DMS114 treated with DMSO at 0.1 percent for 48 hours (cell line): ENCODE measurements around the gene BNIP2.
A peak's percentile ranks its signal among the peaks of the same experiment; 100 is the strongest.
"Not testable (repeated sequence)": the region's sequence is repeated elsewhere in the genome, so short reads cannot be mapped to it uniquely, and the experiment has no call there.

Source experiments
- DNase-seq: peaks from one replicate; lab custom pipeline; 2025; ENCODE audit not compliant: unreplicated experiment; lab: John Stamatoyannopoulos, UW

The BNIP2 gene

DNA sequence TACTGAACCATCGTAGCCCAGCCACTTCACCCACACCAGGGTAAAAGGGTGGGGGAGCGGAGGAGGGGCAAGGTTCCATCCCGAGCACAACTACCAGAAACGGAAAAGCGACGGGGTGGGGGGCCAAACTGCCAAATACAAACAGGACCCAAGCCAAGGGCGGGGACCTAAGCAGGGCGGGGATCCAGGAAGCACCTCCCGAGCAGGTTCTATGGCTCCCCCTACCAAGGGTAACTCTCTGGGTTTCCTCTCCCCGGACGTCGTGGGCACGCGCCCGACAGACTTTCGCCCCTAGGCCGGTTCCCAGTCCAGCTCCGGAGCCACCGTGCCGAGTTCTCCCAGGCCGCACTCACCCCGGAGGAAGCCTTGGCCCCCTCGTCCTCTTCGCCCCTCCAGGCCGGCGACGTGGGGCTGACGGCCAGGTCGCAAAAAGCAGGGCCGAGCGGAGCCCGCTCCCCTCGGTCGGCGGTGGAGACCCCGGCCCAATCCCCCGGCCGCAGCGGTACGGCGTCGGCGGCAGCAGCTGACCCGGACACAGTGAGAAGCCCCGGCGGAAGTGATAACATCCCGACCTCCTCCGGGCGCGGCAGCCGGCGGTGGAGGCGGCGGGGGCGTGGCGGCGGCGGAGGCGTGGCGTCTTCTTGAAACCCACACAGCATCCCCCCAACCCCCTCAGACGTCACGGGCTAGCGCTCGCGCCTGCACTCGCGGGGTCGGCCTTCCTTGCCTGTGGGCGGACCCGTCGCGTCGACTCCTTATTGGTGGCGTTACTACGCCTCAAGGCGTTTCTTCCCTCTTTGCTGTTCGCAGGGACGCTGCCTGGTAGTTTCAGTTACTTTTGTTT is at the start of gene BNIP2:
Gene BNIP2 (minus strand): TSS at position 539 of the 844 bp plus-strand sequence. CDS start 6,863 bp downstream, outside the sequence.
- DNase-seq = peak; percentile 97

GRCh38 chr15:59738676-59739075 is 49.6 kb upstream of the BNIP2 start:
- no peak for DNase-seq

GRCh38 chr15:59736181-59736580 is 47.1 kb upstream of the BNIP2 start:
- no peak for DNase-seq

DNA sequence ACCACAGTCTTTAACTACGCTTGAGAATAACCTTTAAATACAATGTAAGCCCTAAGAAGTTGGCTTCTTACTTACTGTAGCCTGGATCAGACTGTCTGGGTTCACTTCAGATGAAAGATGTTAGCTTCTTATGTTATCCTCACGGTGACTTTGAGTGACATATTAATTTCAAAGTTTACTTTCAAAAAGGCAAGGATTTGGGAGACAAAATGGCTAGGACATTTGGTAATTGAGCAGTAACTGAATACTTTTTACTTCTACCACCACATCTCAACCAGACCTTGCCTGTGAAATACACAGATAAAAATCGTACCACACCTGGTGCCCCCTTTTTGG is 36.0 kb upstream of the BNIP2 start:
- no peak for DNase-seq

DNA sequence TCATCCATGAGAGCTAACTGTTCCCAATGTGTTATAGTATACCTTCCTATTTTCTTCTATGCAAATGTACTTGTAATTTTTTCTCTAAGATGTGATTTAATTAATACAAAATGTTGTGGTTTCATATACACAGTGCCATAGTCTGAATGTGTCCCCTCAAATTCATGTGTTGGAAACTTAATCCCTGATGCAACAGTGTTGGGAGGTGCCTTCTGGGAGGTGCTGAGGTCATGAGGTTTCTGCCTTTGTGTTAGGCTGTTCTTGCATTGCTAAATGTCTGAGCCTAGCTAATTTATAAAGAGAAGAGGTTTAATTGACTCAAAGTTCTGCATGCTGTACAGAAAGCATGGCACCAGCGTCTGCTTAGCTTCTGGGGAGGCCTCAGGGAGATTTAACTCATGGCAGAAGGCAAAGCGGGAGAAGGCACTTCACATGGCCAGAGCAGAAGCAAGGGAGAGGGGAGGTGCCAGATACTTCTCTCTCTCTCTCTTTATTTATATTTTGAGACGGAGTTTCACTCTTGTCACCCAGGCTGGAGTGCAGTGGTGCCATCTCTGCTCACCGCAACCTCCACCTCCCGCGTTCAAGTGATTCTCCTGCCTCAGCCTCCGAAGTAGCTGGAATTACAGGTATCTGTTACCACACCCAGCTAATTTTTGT is 34.7 kb upstream of the BNIP2 start:
- DNase-seq = no peak

- no peak for DNase-seq
These were observed 33.4 kb upstream of the BNIP2 start for GRCh38 chr15:59722476-59722875.

- no peak for DNase-seq
These were observed 32.9 kb upstream of the BNIP2 start for GRCh38 chr15:59722037-59722436.

- DNase-seq = no peak
These were observed 32.3 kb upstream of the BNIP2 start for GRCh38 chr15:59721411-59721810.

DNA sequence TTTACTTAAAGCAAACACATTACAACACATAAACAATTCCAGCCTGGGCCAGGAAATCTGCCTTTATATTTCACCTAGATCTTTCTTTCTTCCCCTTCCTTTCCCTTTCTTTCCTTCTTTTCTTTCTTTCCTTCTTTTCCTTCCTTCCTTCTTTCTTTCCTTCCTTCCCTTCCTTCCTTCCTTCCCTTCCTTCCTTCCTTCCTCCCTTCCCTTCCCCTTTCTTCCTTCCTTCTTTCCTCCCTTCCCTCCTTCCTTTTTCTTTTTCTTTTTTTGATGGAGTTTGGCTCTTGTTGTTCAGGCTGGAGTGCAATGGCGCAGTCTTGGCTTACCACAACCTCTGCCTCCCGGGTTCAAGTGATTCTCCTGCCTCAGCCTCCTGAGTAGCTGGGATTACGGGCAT is 24.1 kb upstream of the BNIP2 start:
- no peak for DNase-seq

DNA sequence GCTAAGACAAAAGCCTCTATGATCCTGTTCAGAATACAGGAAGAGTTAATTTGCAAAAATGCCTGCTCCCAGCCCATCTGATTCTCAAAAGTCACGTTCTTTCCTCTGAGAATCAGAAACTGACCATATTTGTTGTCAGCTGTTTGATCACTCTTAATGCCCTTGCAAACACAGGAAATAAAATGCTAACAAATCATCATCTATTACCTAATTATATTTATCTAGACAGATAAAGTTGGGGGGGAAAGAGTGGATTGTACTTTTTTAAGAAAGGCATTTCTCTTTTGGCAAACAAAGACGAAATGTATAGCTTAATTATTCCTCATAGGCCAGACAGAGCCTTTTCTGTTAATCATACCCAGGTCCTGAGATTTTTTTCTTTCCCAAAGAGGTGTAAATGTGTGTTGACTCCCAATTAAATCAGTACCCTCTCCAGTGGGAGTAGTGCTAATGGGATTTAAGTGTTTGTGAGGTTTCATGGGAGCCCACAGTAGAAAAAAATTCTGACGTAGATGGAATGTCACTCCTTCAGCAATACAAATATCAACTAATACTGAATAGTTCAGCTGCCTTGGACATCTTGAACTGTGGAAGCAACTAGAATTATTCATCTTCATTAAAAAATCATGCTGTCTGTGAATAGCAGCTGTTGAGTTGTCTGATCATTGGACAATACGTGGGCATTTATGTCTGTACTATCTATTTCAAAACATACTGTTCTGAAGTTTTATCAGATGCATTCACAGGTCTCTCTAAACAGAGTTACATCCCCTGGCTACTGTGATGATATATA is 22.5 kb upstream of the BNIP2 start:
- no peak for DNase-seq

GRCh38 chr15:59707619-59708018 is 18.5 kb upstream of the BNIP2 start:
- no peak for DNase-seq

GRCh38 chr15:59703979-59704796 is 15.1 kb upstream of the BNIP2 start:
- no peak for DNase-seq

DNA sequence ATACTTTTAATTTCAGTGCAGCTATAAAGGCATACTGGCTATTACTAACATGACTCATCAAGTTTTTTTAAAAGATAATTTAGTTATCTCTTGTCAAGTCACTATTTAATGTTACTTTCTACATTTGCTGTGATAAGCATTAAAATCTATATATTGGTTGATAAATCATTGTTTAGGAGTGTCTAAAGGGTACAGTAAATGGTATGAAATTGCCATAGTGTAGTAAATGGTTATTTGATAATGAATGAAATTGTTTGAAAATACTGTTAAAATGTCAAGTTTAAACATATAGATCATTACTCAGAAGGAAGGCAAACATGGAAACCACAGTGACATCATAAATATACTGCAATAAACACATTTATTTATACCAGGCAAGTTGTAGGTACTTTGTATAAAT is 13.2 kb upstream of the BNIP2 start:
- DNase-seq = no peak

DNA sequence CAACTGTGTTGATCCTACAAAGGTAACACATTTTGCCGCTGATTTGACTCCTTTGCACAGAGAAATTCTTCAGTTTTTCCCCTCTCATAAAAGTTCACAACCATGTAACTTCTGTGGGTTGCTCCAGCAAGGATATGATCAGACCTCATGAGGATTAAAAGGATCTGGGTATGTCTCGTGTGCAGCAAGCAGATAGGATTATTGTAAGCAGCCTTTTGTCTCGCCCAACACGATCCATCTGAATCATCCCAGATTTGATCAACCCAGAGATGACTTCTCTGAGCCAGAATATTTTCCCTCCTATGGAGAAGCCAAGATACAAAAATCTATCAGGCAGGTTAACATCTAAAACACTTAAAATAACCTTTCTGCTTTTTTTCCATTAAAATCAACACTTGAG is 12.8 kb upstream of the BNIP2 start:
- DNase-seq = no peak

DNA sequence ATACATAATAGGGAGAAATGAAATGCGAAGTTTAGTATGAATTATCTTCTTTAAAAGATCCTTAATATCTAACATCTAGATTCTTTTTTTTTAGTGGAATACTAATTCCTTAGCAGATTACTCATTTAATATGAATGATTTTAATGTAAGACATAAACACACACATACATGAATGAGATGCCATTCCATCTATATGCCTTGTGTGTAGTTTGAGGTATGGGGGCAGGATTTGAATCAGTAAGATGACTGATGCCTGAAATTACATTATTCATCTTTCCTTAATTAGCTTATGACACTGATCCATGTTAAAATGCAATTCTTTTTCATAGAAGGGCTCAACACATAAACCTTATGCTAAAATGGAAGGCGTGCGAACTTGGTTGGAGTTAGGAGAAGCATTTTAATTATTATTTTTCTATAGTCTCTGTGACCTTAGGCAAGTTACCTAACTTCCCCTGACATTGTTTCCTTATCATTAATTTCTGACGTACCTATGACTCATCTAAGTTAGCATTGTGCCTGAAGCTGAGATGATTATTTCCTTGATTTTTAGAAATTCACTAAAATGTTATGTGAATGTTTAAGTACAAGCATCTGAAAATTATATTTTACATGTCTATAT is 10.8 kb upstream of the BNIP2 start:
- DNase-seq = no peak

GRCh38 chr15:59698065-59698464 is 8.9 kb upstream of the BNIP2 start:
- not testable (repeated sequence) for DNase-seq

DNA sequence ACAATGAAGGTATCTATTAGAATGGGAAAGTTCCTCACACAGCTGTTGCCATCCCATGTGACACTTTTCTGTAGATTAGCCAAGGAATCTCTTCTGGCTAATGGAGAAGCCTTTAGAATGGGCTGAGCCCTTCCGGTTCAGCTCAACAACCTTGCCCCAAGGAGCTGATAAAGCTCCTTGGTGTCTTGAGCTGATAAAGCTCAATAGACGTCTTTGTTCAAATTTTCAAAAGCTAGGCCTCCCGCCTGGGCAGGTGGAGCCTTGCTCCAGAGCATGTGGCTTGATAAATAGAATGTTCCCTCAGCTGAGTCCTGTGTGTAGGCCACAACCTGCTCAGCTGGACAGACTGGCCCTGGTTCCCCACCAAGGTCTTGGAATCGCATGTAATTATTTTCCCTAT is 7.2 kb upstream of the BNIP2 start:
- DNase-seq = no peak

DNA sequence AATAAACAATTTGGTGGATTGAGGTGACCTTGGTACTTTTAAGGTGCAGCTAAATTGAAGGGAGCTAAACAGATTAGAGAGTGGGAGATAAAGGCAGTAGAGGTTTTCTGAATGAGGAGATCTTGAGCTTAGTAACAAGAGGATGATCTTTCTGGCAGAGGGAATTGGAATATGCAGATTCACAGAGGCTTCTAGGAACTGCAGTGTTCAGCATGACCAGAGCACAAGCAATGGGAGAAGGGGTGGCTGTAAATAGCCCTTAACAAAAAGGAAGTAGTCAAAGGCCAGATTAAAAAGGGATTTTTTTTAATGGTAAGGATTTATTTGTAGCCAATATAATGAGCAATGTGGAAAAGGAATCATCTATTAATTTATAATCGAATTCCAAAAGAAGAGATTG is 5.7 kb upstream of the BNIP2 start:
- no peak for DNase-seq

- DNase-seq = peak; percentile 50
These were observed 2.2 kb upstream of the BNIP2 start for GRCh38 chr15:59691194-59691805.

DNA sequence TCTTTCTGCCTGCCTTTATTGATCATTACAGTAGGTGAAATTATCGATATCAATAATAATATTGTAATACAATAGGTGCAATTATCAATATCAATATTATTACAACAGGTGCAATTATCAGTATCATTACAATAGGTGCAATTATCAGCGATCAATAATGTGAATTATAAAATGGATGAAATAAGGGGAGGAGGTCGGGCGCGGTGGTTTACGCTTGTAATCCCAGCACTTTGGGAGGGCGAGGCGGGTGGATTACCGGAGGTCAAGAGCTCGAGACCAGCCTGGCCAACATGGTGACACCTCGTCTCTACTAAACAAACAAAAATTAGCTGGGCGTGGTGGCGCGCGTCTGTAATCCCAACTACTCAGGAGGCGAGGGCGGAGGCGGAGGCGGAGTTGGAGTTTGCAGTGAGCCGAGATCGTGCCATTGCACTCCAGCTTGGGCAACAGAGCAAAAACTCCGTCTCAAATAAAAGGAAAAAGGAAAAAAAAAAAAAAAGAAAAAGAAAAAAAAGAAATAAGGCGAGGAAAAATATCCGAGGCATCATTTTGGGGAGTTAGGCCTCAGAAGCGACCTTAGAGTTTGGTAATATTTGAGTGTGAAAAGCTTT is 611 bp upstream of the BNIP2 start:
- DNase-seq = peak; percentile 61
